GM21529 (cell line): ENCODE data around the gene BCL11B.

ENCODE experiments used
- ATAC-seq: cut with Tn5 transposase; IDR thresholded peaks from one replicate; pipeline ENCODE4 v1.9.1; 2021; ENCODE audit not compliant: unreplicated experiment

BCL11B gene

DNA sequence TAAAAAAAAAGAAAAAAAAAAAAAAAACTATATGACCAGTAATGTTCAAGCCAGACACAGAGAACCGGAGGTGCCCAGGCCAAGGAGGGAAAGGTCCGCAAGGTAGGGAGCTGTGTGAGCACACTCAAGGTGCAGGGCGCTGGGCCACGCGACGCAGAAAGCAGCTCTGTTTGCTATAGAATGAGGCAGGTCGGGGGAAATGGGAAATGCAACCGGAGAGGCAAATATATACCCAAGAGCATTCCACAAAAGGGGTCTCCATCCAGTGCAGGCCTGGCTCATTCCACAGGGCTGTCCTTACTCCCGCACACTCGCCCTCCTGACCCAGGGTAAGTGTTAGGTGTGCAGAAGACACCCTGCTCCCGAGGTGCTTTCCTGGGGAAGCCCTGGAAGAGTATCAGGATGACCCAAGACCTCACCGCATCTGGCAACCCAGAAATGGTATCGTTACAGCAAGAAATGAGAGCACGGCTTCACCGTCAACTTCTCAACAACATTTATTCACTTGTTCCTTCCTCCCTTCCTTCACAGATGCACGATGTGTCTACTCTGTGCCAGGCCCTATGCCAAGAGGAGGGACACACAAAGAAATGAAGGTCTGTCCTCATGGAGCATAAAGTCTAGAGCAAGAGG is 86.4 kb downstream of the BCL11B start:
- ATAC-seq = no peak

DNA sequence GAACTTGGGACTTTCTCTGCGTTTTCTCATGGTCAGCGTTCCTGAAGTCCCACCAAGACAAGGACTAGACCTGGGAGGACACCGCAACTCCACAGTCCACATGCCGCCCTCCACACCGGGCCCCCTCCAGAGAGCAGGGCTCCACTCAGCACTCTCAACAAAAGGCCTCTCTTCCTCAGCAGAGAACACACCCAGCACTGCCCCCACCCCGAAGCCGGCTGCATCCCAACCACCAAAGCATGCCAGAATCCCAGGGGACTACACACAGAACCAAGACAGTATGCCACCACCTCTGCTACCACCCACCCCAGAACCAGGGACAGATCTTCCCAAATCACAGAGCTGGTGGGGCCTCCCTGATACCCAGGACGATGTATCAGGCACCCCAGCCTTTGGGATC is 88.3 kb downstream of the BCL11B start:
- no peak for ATAC-seq

DNA sequence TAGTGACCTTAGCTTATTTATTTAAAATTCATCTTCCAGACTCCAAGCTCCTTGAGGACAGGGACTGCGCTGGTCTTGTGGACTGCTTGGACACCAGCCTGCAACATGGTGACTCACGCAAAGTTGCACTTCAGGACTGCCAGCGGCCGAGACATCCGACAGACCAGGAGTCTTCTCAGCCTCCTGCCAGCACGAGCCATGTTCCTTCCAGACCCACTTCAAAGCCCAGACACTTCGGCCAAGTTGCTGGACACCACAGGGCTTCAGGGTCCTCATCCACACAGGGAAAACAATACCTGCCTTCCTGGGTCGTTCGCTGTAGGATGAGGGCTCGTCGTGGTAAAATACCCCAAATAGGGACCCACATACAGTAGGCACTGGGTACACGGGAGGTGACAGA is 88.7 kb downstream of the BCL11B start:
- no peak for ATAC-seq

DNA sequence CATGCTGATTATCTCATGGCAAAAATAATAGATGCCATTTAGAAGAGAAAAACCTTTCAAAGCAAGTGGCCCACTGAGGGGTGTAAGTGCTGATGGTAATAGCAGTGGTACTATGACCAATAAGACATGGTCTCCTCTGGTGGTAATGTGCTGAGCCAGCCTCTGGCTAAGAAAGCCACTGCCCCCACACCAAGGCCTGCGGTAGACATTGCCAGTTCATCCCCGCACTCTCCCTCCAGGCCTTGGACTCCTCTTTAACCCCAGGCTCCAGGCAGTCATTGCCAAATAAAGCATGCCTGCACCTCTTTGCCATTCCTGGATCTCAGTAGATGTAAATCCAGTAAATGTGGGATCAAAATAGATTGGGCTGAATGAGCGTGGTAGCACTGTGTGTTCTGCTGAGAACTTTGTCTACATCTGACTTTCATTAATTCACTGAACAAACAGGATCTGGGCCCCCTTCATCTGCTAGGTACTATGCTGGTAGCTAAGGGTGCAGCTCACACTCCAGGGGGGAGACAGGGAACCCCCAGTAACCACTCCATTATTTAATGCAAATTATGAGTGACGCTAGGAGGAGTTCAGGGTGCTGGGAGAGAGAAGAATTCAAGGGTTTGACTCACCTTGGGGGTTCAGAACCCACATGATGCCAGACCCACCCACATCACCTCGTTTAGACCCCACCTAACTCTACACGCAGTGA is 89.3 kb downstream of the BCL11B start:
- ATAC-seq = no peak

DNA sequence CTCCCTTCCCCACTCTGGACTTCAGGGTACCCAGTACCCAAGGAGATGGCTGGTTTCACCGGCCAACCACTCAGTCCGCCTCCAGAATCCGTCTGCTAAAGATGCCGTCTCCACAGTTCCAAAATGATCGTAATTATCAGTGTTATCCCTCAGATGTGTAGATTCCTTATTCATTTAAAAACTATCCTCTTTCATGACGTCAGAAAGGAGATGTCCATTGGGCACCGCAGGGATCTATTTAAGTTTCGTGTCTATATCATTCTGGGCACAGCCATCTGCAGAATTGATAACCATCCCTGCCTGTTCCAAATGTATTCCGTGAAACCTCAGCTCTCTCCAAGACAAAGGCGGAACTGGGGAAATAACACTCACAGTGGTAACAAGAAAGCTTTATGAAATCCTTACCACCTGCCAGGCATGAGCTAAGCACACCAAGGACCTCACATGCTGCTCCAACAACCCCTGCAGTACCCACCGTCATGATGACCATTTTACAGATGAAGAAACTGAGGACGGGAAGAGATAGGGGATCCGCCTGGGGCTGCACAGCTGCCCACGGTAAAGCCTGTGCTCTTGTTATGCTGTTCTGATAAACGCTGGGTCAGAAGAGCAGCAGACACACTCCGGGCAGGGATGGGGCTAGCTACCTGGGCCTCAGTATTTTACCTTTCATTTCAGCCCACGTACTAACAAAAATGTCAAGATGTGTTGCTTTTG is 90.0 kb downstream of the BCL11B start:
- no peak for ATAC-seq

DNA sequence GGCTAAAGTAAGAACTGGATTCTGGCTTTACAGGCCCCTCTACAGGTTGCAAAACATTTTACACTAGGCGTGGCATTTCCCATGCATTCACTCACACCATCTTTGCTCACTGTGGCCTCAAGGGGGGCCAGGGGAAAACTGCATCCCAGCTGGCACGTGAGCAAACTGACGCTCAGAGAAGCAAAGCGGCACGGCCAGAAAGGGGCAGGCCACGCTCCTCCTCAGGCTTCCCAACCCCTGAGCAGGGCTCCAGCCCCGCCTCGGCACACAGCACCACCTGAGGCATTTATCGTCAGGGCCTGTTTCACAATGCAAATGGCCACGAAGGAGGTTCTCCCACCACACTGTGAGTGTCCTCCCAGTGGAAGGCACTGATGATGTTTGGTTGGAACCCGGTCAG is 90.8 kb downstream of the BCL11B start:
- ATAC-seq = no peak

DNA sequence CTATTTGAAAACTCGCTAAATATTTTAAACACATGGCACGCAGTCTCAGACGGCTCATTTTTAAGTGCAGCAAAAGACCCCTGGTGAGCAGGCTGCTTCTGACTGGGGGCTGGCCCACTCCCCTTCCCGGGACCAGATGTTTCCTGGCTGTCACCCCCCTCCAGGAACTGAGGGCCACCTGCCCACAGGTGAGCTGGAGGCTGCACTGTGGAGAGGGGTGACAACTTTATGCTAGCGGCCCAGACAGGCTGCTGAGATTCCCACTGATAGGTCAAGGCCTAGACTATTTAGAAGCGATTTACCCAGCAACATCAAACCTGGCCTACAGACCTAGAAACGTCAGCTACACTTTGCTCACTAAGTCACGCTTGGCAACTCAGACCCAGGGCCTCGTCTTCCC is 92.1 kb downstream of the BCL11B start:
- ATAC-seq = no peak

DNA sequence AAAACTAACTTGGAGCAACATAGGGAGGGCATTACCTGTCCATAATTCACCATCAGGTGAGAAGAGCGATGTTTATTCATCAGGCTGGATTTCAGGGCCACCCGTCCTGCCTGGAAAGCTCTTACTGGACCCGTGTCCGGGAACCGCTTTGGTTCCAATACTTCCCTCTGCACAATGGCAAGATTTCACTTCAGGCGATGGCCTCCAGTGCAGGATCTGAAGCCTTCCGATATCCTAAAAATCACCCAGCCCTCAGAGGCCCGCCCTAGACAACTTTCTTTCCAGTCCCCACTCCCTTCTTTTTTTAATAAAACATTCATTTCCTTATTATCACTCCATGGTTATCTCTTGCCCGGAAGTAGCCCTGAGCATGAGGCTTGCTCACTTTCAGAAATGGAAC is 92.5 kb downstream of the BCL11B start:
- no peak for ATAC-seq

DNA sequence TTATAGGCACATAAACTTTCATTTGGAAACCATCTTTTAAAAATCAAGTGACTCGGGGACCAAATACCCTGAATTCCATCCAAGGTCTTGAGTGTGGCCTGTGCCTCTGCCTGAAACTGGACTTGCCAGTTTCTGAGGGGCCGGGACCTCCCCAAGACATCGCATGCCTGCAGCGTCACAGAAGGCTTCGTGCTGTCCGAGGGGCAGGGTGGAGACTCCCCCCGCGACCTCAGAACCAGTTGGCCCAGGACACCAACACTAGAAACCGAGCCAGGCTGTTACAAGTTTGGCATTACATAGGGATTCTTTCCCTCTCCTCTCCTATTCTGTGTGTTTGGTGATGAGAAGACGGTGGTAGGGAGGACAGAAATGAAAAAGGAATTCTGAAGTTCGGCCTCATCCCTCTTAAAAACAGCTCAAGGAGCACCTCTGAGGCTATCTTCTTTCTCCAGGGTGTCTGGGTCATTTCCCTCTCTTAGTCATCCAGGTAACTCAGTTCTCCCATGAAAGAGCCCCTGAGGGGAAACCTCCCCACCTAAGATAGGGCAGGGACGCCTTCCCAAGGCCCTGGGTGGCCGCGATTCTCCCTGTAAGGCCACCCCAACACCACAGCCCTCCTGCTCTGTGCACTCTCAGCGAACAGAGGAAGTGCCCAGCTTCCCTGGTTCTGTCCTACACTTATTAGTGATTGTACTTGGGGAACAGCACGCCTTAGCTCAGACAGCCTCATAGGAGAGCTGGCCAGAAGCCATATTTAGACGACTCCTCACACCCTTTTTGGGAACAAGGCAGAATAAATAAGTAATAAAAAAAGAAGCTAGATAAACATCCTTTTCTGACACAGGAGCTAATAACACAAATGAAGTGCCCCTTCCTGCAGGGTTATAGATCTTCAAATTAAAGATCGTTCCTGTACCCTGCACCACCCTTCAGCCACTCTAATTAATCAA is 93.8 kb downstream of the BCL11B start:
- no peak for ATAC-seq

DNA sequence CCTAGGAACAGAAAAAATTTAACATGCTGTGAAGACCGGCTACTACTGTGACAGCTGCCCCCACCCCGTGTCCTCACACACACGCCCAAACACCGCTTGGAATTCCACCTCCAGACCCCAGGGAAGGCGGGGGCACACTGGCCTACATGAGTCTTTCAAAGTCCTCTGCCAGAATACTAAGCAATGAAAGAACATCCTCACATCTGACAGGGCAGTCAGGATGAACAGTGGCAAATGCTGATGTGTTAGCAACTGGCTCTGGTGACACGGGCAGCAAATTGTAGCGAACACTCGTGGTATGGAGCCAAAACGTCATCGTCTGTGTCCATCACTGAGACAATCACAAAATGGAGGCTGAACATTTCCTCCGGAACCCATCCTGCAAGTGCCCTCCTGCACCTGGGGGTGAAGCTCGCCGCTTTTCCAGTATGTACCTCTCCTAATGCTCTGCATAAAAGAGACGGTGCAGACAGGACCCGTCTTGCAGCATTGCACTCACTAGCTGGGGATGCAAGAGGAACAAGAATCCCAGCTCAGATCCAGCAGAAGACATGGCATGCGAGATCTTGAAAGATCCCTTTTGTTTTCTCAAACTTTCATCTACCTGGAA is 94.8 kb downstream of the BCL11B start:
- no peak for ATAC-seq

DNA sequence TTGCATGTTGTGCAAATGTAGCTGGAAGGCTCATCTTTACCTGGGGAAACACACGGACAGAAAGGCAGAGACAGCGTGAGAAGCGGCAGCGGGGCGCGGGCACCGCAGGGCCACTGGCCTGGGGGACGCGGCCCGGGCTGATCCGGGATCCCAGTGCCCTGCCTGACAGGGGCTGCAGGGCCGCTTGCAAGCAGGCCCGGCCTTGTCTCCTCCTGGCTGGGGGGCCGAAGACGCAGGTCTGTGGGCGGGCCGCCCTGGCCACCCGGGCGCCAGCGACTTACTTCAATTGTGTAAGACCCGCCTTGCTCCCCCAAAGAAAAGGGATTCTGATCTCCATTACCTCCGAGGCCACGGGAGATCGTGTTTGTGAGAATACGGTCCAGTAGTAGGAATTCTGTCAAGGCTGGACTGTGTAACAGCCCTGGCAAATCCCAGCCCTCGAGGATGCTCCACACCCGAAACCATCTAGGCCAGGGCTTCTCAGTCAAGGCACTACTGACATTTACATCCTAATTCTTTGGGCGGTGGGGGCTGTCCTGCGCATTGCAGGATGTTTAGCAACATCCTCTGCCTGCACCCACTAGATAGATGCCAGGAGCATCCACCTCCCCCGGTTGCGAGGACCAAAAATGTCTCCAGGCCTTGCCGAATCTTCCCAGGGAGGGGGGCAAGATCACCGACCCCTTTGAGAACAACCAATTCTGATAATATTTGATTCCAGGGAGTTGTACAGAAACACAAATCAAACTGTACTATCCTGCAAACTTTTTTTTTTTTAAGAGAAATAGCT is 95.6 kb downstream of the BCL11B start:
- no peak for ATAC-seq

DNA sequence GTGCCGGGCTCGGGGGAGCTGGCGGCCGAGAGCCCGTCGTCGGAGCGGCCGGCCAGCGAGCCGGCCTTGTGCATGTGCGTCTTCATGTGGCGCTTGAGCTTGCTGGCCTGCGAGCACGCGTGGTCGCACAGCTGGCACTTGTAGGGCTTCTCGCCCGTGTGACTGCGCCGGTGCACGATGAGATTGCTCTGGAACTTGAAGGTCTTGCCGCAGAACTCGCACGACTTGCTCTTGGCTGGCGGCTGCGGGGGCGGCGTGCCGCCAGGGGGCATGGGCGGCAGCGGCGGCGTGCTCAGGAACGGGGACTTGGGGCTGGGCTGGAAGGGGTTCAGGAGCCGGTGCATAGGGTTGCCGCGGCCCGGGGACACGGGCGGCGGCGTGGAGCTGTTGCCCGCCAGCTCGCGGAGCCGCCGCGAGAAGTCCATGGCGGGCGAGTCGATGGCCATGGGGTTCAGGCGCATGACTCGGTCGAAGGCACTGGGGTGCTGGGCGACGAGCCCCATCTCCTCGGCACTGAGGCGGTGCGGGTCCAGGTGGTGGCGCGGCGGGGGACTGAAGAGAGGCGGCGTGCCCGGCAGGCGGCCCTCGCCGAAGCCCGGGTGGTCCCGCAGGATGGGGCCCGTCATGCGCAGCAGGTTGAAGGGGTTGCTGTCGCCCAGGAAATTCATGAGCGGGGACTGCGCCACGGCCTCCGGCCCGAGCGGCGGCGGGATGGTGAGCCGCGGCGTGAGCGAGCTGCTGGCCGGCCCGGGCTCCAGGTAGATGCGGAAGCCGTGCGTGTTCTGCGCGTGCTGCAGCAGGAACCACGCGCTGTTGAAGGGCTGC is 96.5 kb downstream of the BCL11B start:
- ATAC-seq = no peak

DNA sequence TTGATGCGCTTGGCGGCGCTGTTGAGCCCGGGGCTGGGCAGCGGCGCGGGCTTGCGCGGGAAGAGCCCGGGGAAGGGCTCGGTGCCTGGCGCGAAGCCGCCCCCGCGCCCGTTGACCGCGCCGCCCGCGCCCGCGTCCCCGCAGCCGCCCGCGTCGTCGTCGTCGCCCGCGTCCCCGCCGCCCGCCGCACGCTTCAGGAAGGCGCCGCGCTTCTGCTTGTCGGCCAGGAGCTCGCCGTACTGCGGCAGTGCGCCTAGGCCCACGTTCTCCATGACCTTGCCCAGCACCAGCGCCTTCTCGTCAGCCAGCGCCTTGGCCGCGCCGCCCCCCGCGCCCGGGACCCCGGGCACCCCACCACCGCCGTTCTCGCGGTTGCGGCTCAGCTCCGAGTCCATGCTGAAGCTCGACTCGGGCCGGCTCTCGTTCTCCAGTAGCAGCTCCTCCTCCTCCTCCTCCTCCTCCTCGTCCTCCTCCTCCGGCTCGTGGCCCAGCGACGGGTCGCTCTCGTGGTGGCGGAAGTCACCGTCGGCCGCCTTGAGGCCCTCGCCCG is 97.2 kb downstream of the BCL11B start:
- no peak for ATAC-seq

DNA sequence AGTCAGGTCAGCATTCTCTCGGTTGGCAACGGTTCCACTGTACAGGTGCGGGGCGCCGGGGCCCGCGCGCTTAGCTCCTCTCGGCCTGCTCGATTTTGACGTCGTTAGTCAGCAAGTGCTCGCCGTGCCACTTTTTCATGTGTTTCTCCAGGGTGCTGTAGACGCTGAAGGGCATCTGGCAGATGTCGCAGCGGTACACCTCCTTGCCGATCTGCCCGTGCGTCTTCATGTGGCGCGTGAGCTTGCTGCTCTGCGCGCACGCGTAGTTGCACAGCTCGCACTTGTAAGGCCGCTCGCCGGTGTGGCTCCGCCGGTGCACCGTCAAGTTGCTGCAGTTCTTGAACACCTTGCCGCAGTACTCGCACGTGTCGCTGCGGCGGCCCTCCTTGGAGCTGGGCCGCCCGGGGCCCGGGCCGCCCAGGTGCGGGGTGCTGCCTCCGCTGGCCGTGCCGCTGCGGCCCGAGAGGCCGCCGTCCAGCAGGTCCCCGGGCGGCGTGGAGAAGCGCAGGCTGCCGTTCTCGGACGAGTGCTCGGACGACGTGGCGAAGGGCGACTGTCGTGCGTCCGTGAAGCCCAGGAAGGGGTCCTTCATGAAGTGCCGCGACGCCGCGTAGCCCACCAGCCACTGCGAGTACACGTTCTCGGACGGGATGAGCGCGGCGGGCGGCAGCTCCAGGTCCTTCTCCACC is 97.8 kb downstream of the BCL11B start:
- no peak for ATAC-seq

DNA sequence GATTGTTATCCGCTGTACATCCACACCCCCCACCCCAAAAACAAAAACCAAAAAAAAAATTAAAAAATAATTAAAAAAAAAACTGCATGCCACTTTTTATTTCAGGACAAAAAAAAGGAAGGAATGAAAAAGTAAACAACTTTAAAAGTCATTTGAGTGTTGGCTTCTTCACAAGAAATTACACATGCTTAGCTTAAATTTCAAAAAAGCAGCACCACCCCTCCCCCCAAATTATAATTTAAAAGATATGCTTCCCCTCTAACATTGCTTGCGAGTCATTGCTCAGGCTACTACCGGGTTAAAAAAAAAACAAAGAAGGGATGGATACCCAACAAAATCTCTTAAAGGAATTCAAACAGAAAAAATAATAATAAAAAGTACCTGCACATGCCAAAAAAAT is 98.5 kb downstream of the BCL11B start:
- ATAC-seq = no peak

DNA sequence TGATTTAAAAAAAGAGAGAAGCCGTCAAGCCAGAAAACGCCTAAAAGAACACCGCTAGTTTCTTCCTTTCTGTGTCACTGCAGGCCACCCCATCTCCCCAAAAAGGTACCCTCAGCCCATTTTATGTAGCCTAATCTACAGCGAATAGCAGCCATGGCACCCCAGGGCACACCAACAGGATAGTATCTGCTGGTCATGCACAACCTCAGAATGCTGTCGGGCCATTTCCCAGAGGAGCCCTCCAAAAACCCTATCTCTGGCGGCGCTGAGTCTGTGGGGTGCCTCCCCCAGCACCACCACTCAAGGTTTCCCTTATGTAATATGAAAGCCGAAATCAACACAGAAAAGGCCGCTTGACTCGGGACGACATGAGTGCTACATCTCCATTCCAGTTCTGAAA is 98.9 kb downstream of the BCL11B start:
- ATAC-seq = no peak

DNA sequence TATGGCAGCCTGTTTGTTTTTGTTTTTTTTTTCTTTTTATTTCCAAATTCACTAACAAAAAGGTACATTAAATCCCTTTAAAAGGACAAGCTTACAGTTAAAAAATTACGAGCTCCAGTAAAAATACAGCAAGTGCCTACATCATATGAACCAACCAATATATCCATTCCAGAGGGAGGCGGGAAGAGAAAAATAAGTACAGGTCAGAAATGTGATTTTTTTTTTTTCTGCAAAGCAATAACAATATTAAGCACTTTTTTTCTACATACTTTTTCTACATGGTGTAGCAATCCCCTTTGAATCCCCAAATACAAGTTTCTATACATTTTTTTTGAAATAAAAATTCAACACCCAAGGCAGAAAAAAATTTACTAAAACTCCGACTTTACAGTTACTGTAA is 100.6 kb downstream of the BCL11B start:
- no peak for ATAC-seq

DNA sequence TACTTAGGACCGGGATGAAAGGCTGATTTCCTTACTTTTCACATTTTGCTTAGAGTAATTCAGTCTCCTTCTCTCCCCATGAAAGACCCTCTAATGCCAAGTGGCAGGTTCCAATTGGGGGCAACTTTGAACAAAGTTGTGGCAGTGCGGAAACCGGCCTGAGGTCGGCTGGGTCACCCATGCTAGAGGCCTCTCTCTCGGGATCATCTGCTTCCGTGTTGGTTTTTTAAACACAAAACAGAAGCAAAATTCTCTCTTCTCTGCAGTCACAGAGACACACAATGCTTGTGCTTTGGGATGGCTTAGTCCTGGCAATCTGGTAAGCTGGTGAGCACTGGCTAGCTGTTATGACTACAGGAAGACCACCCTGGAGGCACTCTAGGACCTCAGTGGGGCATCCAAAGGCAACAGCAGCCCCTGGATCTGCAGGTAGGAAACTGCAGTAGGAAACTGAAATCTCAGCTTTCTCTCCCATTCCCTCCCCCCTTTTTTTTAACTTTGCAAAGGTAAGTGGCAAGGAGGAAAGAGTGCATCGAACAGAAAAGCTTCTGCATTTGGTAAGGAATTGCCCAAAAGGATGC is 102.1 kb downstream of the BCL11B start:
- ATAC-seq = no peak
